Vagina (tissue), 2 donors: Measurements from ENCODE around the gene LRFN3. TPM values are rescaled to one million over a fixed set of nuclear protein-coding genes. Genes with fewer than 3 reads are reported as not detected.

ENCODE experiments used
- DNase-seq, 2 donors: peaks; one replicate each; pipeline ENCODE4 v3.0.0-alpha.2; 2017; ENCODE audit errors: extremely low spot score in 2 of 2
- H3K27ac ChIP-seq: fragments of 200-600 bp; sonication (generic); one replicate; pipeline ENCODE4 v1.5.1; 2019
- H3K27me3 ChIP-seq: fragments of 200-600 bp; sonication (generic); one replicate; pipeline ENCODE4 v1.5.1; 2019
- H3K36me3 ChIP-seq, 2 donors: fragments of 200-600 bp; sonication (generic); one replicate each; pipeline ENCODE4 v1.5.1; 2017 to 2019
- H3K4me1 ChIP-seq: fragments of 200-600 bp; sonication (generic); one replicate; pipeline ENCODE4 v1.5.1; 2019
- H3K4me3 ChIP-seq, 2 donors: fragments of 200-600 bp; sonication (generic); 1 replicate in 1 of 2; 2 replicates in 1 of 2; pipeline ENCODE4 v1.5.1; 2016 to 2019
- H3K9me3 ChIP-seq: fragments of 200-600 bp; sonication (generic); one replicate; pipeline ENCODE4 v1.5.1; 2019
- POLR2A ChIP-seq, 2 donors: fragments of 450-650 bp; IDR thresholded peaks; one replicate each; pipeline ENCODE4 v1.6.1; 2017; ENCODE audit warnings: antibody characterized with exemption in 2 of 2, mild to moderate bottlenecking in 2 of 2, moderate library complexity in 2 of 2
- POLR2AphosphoS5 ChIP-seq, 2 donors: sonication (generic); formaldehyde crosslinking; IDR thresholded peaks; one replicate each; pipeline ENCODE4 v1.9.0; 2017; ENCODE audit warnings: antibody characterized with exemption in 2 of 2, mild to moderate bottlenecking in 2 of 2, low read depth in 1 of 2; ENCODE audit not compliant: insufficient read depth in 1 of 2
- intact Hi-C: fragments of 100-400 bp; cut with DNase I; formaldehyde crosslinking; loops from one replicate; pipeline ENCODE4 v1.15.1; 2023
- total RNA-seq: library from RNA; depleted of rRNA; stranded (reverse); fragments of >200 nt; gene quantifications from one replicate; pipeline ENCODE4 v1.2.3, GENCODE V29; 2016
- TF ChIP-seq, protein P1 (sequence below), 3 experiments: fragments of 450-650 bp in 2 of 3; fragments of 200-600 bp in 1 of 3; sonication (generic) in 1 of 3; IDR thresholded peaks; one replicate each; pipeline ENCODE4 v1.5.1; 2017 to 2019; ENCODE audit warnings: antibody characterized with exemption in 3 of 3, mild to moderate bottlenecking in 2 of 3, moderate library complexity in 2 of 3

Gene LRFN3
- total RNA-seq, 1 donor from 2014 or later: 9.1 TPM

- Histone ChIP-seq H3K4me3 (no peak overlapping the region), H3K27me3 (no peaks in the 10 kb centered on the region), H3K36me3 (no peaks in the 10 kb centered on the region), H3K27ac (no peak overlapping the region), H3K9me3 (no peaks in the 10 kb centered on the region), H3K4me1 (no peaks in the 10 kb centered on the region)
- DNase-seq: no peak
- no peak for TF ChIP-seq POLR2AphosphoS5 (IDR thresholded peaks at IDR 0.05; ENCODE audit: insufficient read depth in 1 of 2, low read depth in 1 of 2)
- no peak for TF ChIP-seq POLR2A (IDR thresholded peaks at IDR 0.05)
- TF ChIP-seq, protein P1, sequence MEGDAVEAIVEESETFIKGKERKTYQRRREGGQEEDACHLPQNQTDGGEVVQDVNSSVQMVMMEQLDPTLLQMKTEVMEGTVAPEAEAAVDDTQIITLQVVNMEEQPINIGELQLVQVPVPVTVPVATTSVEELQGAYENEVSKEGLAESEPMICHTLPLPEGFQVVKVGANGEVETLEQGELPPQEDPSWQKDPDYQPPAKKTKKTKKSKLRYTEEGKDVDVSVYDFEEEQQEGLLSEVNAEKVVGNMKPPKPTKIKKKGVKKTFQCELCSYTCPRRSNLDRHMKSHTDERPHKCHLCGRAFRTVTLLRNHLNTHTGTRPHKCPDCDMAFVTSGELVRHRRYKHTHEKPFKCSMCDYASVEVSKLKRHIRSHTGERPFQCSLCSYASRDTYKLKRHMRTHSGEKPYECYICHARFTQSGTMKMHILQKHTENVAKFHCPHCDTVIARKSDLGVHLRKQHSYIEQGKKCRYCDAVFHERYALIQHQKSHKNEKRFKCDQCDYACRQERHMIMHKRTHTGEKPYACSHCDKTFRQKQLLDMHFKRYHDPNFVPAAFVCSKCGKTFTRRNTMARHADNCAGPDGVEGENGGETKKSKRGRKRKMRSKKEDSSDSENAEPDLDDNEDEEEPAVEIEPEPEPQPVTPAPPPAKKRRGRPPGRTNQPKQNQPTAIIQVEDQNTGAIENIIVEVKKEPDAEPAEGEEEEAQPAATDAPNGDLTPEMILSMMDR (IDR thresholded peaks at IDR 0.05): no peak
- intact Hi-C loops: no loop called here
Observed at GRCh38 chr19:35943321-35944301, 7.4 kb downstream of the LRFN3 start.

- DNase-seq: no peak
- TF ChIP-seq, protein P1 (IDR thresholded peaks at IDR 0.05): no peak
- TF ChIP-seq POLR2AphosphoS5 (IDR thresholded peaks at IDR 0.05; ENCODE audit: insufficient read depth in 1 of 2, low read depth in 1 of 2) (no peak), POLR2A (IDR thresholded peaks at IDR 0.05) (no peak)
- H3K27ac ChIP-seq: no peak overlapping the region
- no peaks in the 10 kb centered on the region for H3K36me3 ChIP-seq
- no peaks in the 10 kb centered on the region for H3K4me1 ChIP-seq
- H3K4me3 ChIP-seq: no peak overlapping the region
- H3K9me3 ChIP-seq: no peaks in the 10 kb centered on the region
- intact Hi-C loops: no loop called here
- H3K27me3 ChIP-seq: no peaks in the 10 kb centered on the region
Observed at GRCh38 chr19:35944556-35944955, 8.4 kb downstream of the LRFN3 start.

GRCh38 chr19:35945121-35945790, 9.1 kb downstream of the LRFN3 start:
- H3K36me3 ChIP-seq: no peaks in the 10 kb centered on the region
- H3K9me3 ChIP-seq: no peaks in the 10 kb centered on the region
- H3K27me3 ChIP-seq: no peaks in the 10 kb centered on the region
- no peak overlapping the region for H3K4me3 ChIP-seq
- no peak overlapping the region for H3K27ac ChIP-seq
- DNase-seq: no peak
- intact Hi-C loops: no loop called here
- no peaks in the 10 kb centered on the region for H3K4me1 ChIP-seq
- no peak for TF ChIP-seq POLR2AphosphoS5 (IDR thresholded peaks at IDR 0.05; ENCODE audit: insufficient read depth in 1 of 2, low read depth in 1 of 2)
- no peak for TF ChIP-seq POLR2A (IDR thresholded peaks at IDR 0.05)
- TF ChIP-seq, protein P1 (IDR thresholded peaks at IDR 0.05): no peak

DNA sequence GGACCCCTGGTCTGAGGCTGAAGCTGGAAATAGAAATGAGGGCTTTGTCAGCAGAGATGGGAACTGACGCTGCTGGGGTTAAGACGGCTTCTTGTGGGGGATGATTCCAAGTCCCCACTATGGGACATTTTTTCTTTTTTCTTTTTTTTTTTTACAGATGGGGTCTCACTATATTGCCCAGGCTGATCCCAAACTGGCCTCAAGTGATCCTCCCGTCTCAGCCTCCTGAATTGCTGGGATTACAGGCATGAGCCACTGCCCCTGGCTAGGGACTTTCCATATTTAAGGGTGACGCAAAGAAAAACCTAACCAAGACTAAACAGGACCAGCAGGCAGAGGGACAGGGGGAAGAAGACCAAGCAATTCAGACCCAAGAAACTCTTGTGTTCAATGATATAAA, 10.0 kb downstream of the LRFN3 start:
- no peak overlapping the region for H3K4me3 ChIP-seq
- no peaks in the 10 kb centered on the region for H3K36me3 ChIP-seq
- H3K9me3 ChIP-seq: no peaks in the 10 kb centered on the region
- intact Hi-C loops: no loop called here
- no peak for DNase-seq
- H3K27me3 ChIP-seq: no peaks in the 10 kb centered on the region
- TF ChIP-seq, protein P1 (IDR thresholded peaks at IDR 0.05): no peak
- TF ChIP-seq POLR2AphosphoS5 (IDR thresholded peaks at IDR 0.05; ENCODE audit: insufficient read depth in 1 of 2, low read depth in 1 of 2) (no peak), POLR2A (IDR thresholded peaks at IDR 0.05) (no peak)
- H3K27ac ChIP-seq: no peak overlapping the region
- no peaks in the 10 kb centered on the region for H3K4me1 ChIP-seq
